Hepatocyte (in vitro differentiated cells): ENCODE results near the gene ARIH2. TPM values are rescaled to one million over a fixed set of nuclear protein-coding genes. Genes with fewer than 3 reads are reported as not detected.

Source experiments
- DNase-seq: peaks from one replicate; pipeline ENCODE4 v3.0.0-alpha.2; 2016; ENCODE audit warnings: low spot score
- H2AFZ ChIP-seq: fragments of 200-600 bp; sonication (generic); 2 replicates; pipeline ENCODE4 v1.6.0; 2016; ENCODE audit warnings: antibody characterized with exemption, mild to moderate bottlenecking
- H3K27ac ChIP-seq: fragments of 200-600 bp; sonication (generic); 2 replicates; pipeline ENCODE4 v1.5.1; 2016; ENCODE audit warnings: mild to moderate bottlenecking
- H3K27me3 ChIP-seq: fragments of 200-600 bp; sonication (generic); 2 replicates; pipeline ENCODE4 v1.6.1; 2016
- H3K36me3 ChIP-seq: fragments of 200-600 bp; sonication (generic); replicated peaks from 2 replicates; pipeline ENCODE4 v1.5.1; 2016; ENCODE audit warnings: low read depth; ENCODE audit not compliant: insufficient read depth
- H3K4me1 ChIP-seq: fragments of 200-600 bp; sonication (generic); 2 replicates; pipeline ENCODE4 v1.5.1; 2016; ENCODE audit warnings: mild to moderate bottlenecking, moderate library complexity; ENCODE audit not compliant: insufficient read depth
- H3K4me2 ChIP-seq: fragments of 200-600 bp; sonication (generic); 2 replicates; pipeline ENCODE4 v1.6.0; 2016
- H3K4me3 ChIP-seq: fragments of 200-600 bp; sonication (generic); 2 replicates; pipeline ENCODE4 v1.5.1; 2016; ENCODE audit warnings: mild to moderate bottlenecking
- H3K79me2 ChIP-seq: fragments of 200-600 bp; sonication (generic); 2 replicates; pipeline ENCODE4 v1.6.0; 2017; ENCODE audit warnings: mild to moderate bottlenecking
- H3K9me2 ChIP-seq: fragments of 200-600 bp; sonication (generic); replicated peaks from 2 replicates; pipeline ENCODE4 v1.6.0; 2017; ENCODE audit warnings: mild to moderate bottlenecking; ENCODE audit not compliant: insufficient read depth
- H3K9me3 ChIP-seq: fragments of 200-600 bp; sonication (generic); 2 replicates; pipeline ENCODE4 v1.5.1; 2016; ENCODE audit warnings: low read depth, mild to moderate bottlenecking
- H4K20me1 ChIP-seq: fragments of 200-600 bp; sonication (generic); 2 replicates; pipeline ENCODE4 v1.6.0; 2016; ENCODE audit warnings: mild to moderate bottlenecking; ENCODE audit not compliant: insufficient read depth, poor library complexity, severe bottlenecking
- EZH2 ChIP-seq: fragments of 200-600 bp; sonication (generic); IDR thresholded peaks from 2 replicates; pipeline ENCODE4 v1.6.1; 2016; ENCODE audit warnings: antibody characterized with exemption, mild to moderate bottlenecking, borderline replicate concordance
- EZH2phosphoT487 ChIP-seq: fragments of 200-600 bp; sonication (generic); IDR thresholded peaks from one replicate; pipeline ENCODE4 v1.6.1; 2018; ENCODE audit warnings: antibody characterized with exemption, mild to moderate bottlenecking, low read depth, moderate library complexity; ENCODE audit not compliant: unreplicated experiment, severe bottlenecking
- WGBS: methylation state at CpG from one replicate; pipeline ENCODE4 v1.1.6; 2016; ENCODE audit warnings: low lambda C conversion rate; ENCODE audit errors: missing lambda C conversion rate; 5-methylcytosine and 5-hydroxymethylcytosine counted together
- polyA plus RNA-seq: library from polyadenylated mRNA; unstranded; fragments of >200 nt; fragmentation: Nextera tagmentation; extraction: Ambion mirVana; gene quantifications from 2 replicates; pipeline ENCODE4 v1.2.1, GENCODE V29; 2016
- total RNA-seq: library from RNA; depleted of rRNA; stranded (reverse); fragments of >200 nt; gene quantifications from 2 replicates; pipeline ENCODE4 v1.2.3, GENCODE V29; 2014
- TF ChIP-seq, protein P1 (sequence below): fragments of 200-600 bp; sonication (generic); IDR thresholded peaks from 2 replicates; pipeline ENCODE4 v1.5.1; 2016; ENCODE audit warnings: antibody characterized with exemption, mild to moderate bottlenecking; ENCODE audit not compliant: poor library complexity

Gene ARIH2
- total and polyA plus RNA-seq, 2 experiments from 2014 or later: 41.7 to 60.9 TPM

DNA sequence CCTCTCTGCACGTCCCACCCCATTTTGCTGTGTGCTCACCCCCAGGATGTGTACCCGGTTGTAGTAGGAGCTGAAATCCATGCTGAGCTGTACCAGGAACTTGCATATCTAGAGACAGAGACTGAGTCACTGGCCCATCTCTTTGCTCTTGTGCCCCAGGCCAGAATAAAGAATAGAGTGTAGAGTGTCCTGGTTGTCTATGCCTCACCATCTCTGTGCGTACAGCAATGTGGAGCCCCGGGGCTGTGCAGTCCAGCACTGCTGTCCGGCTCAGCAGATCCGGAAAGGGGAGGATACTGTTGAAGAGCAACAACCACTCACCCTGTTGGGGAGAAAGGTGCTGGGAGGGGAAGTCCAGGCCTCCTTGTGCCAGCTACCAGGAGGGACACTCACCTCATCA lies 97.1 kb downstream of the ARIH2 start:
- Histone ChIP-seq H3K4me2 (no peak overlapping the region), H4K20me1 (peaks cover 50% of the 10 kb centered on the region), H3K27ac (no peak overlapping the region), H3K9me3 (no peaks in the 10 kb centered on the region), H2AFZ (no peak overlapping the region), H3K9me2 (no peaks in the 10 kb centered on the region), H3K36me3 (no peaks in the 10 kb centered on the region), H3K79me2 (peaks cover 58% of the 10 kb centered on the region), H3K4me1 (peaks cover 30% of the 10 kb centered on the region), H3K27me3 (no peaks in the 10 kb centered on the region), H3K4me3 (no peak overlapping the region)
- TF ChIP-seq, protein P1, sequence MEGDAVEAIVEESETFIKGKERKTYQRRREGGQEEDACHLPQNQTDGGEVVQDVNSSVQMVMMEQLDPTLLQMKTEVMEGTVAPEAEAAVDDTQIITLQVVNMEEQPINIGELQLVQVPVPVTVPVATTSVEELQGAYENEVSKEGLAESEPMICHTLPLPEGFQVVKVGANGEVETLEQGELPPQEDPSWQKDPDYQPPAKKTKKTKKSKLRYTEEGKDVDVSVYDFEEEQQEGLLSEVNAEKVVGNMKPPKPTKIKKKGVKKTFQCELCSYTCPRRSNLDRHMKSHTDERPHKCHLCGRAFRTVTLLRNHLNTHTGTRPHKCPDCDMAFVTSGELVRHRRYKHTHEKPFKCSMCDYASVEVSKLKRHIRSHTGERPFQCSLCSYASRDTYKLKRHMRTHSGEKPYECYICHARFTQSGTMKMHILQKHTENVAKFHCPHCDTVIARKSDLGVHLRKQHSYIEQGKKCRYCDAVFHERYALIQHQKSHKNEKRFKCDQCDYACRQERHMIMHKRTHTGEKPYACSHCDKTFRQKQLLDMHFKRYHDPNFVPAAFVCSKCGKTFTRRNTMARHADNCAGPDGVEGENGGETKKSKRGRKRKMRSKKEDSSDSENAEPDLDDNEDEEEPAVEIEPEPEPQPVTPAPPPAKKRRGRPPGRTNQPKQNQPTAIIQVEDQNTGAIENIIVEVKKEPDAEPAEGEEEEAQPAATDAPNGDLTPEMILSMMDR: no peak
- TF ChIP-seq EZH2 (no peak), EZH2phosphoT487 (no peak)
- DNase-seq: no peak
- 83% methylated on average over 6 of the region's 6 CpGs for WGBS

DNA sequence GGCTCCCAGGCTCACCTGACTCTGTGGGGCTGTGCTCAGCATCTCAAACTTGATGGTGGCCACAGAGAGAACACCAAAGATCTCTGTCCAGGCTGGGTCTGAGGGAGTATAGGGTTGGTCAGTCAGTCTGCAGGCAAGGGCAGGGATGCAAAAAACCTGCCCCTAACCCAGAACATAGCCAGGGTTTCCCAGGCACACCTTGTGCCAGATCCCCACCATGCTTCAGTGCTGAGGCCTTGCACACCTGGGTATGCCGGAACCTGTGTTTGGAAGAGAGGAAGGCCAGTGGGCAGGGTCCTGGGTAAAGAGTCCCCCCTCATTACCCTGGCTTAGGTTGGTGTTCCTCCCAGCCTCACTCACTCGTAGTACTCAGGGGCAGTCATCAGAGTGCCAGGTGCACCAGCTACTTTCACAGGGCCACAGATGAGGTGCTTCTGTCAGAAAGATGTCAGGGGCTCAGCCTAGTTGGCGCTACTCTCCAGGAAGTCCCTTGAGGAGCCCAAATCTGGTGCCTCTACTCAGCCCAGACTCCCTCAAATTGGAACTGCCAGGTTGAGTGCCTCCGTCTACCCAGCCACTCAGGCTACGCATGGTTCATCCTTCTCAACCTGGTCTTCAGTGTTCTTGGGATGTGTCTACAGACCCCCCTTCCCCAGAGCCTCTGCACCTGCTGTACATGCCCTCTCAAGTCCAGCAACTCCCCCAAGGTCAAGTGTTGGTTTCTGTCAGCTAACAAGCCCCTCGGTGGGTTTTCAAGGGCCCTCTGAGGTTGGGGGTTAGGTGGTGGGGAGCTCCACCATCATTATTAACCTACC lies 98.0 kb downstream of the ARIH2 start:
- no peak overlapping the region for H2AFZ ChIP-seq
- H3K79me2 ChIP-seq: peaks cover 51% of the 10 kb centered on the region
- no peaks in the 10 kb centered on the region for H3K36me3 ChIP-seq
- H3K9me3 ChIP-seq: no peaks in the 10 kb centered on the region
- no peak overlapping the region for H3K4me3 ChIP-seq
- peaks cover 30% of the 10 kb centered on the region for H3K4me1 ChIP-seq
- H4K20me1 ChIP-seq: peaks cover 43% of the 10 kb centered on the region
- no peaks in the 10 kb centered on the region for H3K9me2 ChIP-seq
- no peak for TF ChIP-seq EZH2
- no peak for TF ChIP-seq EZH2phosphoT487
- TF ChIP-seq, protein P1: no peak
- H3K4me2 ChIP-seq: peak overlapping the region; percentile 96
- no peak for DNase-seq
- WGBS: 90% methylated on average over 6 of the region's 6 CpGs
- H3K27ac ChIP-seq: peak overlapping the region; percentile 96
- H3K27me3 ChIP-seq: no peaks in the 10 kb centered on the region

DNA sequence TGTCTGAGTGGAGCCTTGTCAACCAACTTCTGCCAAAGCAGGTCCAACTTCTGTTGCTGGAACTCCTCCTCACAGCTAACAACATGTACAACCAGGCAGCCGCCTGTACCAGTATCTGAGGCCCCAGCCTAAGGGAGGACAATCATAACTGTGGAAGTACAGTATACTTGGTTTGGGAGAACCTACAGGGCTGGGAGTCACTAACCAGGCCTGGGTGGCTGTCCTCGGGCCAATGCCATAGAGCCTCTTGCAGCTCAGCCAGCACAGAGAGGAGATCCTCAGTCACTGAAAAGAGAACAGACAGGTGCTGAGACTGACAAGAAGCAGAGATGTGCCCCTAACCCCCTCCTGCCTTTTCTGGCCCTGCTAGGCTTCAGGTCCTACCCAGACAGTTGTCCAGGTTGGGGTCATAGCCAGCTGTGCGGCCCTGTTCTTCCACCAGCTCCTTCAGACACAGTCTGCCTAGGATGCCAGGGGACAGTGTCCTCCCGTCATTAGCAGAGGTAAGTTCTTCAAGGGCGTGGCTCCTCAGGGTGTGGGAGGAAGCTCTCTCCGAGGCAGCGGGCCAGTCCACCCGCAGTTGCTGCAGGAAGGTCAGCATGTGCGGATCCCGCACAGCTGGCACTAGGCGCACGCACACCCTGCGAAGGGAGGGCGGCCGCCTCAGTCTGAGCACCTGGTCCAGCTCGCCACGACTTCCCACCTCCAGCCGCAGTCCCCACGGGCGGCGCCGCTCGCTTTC lies 98.8 kb downstream of the ARIH2 start:
- Histone ChIP-seq H3K9me3 (no peaks in the 10 kb centered on the region), H3K79me2 (peaks cover 46% of the 10 kb centered on the region), H2AFZ (peak overlapping the region; percentile 85), H3K9me2 (no peaks in the 10 kb centered on the region), H4K20me1 (peaks cover 35% of the 10 kb centered on the region), H3K4me1 (peaks cover 30% of the 10 kb centered on the region), H3K4me2 (peak overlapping the region; percentile 96), H3K27ac (peak overlapping the region; percentile 96), H3K27me3 (no peaks in the 10 kb centered on the region), H3K36me3 (no peaks in the 10 kb centered on the region), H3K4me3 (peak overlapping the region; percentile 75)
- DNase-seq: no peak
- 10% methylated on average over 23 of the region's 23 CpGs for WGBS
- TF ChIP-seq EZH2phosphoT487: no peak
- TF ChIP-seq EZH2: no peak
- TF ChIP-seq, protein P1: no peak
